GM12878 (cell line): ENCODE data around the gene GBGT1. TPM values are rescaled to one million over a fixed set of nuclear protein-coding genes. Genes with fewer than 3 reads are reported as not detected.

ENCODE experiments used
- ATAC-seq: fragments of 200-7000 bp; cut with Tn5 transposase; 3 replicates; pipeline ENCODE4 v1.9.1; 2020; ENCODE audit warnings: mild to moderate bottlenecking, moderate library complexity
- BruUV-seq: library from RNA; stranded (reverse); fragments of 400-500 nt; replicated peaks from 2 replicates; lab custom pipeline; 2021; lab: Mats Ljungman, UMichigan
- CTCF ChIA-PET: fragments of 300-600 bp; sonication (Branson Sonifier 250); formaldehyde crosslinking; extraction: SDS; loops from one replicate; lab custom pipeline; 2021; ENCODE audit warnings: inconsistent platforms; lab: Yijun Ruan, JAX
- POLR2A ChIA-PET: fragments of 350-600 bp; formaldehyde crosslinking; extraction: SDS; loops from one replicate; lab custom pipeline; 2021; ENCODE audit warnings: inconsistent platforms; lab: Charles Lee
- RAD21 ChIA-PET: fragments of 300-600 bp; sonication (Branson Sonifier 250); formaldehyde crosslinking; loops from one replicate; lab custom pipeline; 2023; ENCODE audit warnings: antibody characterized with exemption; ENCODE audit not compliant: unreplicated experiment; lab: Charles Lee
- SMC1A ChIA-PET: fragments of 300-600 bp; sonication (Branson Sonifier 250); formaldehyde crosslinking; loops from one replicate; lab custom pipeline; 2023; ENCODE audit not compliant: unreplicated experiment, uncharacterized antibody; lab: Charles Lee
- DNase-seq: peaks from one replicate; pipeline ENCODE4 v3.0.0-alpha.2; 2011; ENCODE audit warnings: low read depth, low spot score
- FAIRE-seq: peaks from 3 replicates; lab custom pipeline; 2011; peaks lifted over from hg19 to GRCh38; lab: Jason Lieb, UNC
- H2AFZ ChIP-seq: 2 replicates; pipeline ENCODE4 v1.6.0; 2011; ENCODE audit warnings: low read depth, low read length, control low read depth; ENCODE audit not compliant: control insufficient read depth
- H3K27ac ChIP-seq: 2 replicates; pipeline ENCODE4 v1.5.1; 2011; ENCODE audit warnings: control low read depth; ENCODE audit not compliant: control insufficient read depth, insufficient read depth
- H3K27me3 ChIP-seq, 2 experiments: replicated peaks in 1 of 2; 2 replicates each; pipeline versions ENCODE4 v1.6.0 to v1.6.1; 2011; ENCODE audit warnings: low read length in 1 of 2; ENCODE audit not compliant: control insufficient read depth in 2 of 2, insufficient read depth in 2 of 2
- H3K36me3 ChIP-seq, 2 experiments: 2 replicates each; pipeline ENCODE4 v1.5.1; 2011; ENCODE audit warnings: low read length in 1 of 2; ENCODE audit not compliant: control insufficient read depth in 2 of 2, insufficient read depth in 2 of 2
- H3K4me1 ChIP-seq: 2 replicates; pipeline ENCODE4 v1.6.1; 2011; ENCODE audit warnings: mild to moderate bottlenecking, low read length, moderate library complexity, mixed read lengths; ENCODE audit not compliant: control insufficient read depth, insufficient read depth
- H3K4me2 ChIP-seq: 2 replicates; pipeline ENCODE4 v1.6.0; 2011; ENCODE audit warnings: control low read depth; ENCODE audit not compliant: control insufficient read depth, insufficient read depth
- H3K4me3 ChIP-seq: fragments of 200-600 bp; sonication (generic); 2 replicates; pipeline ENCODE4 v1.5.1; 2016
- H3K79me2 ChIP-seq: 2 replicates; pipeline ENCODE4 v1.6.0; 2011; ENCODE audit warnings: low read length; ENCODE audit not compliant: control insufficient read depth, insufficient read depth
- H3K9ac ChIP-seq: 2 replicates; pipeline ENCODE4 v1.8.0; 2011; ENCODE audit warnings: low read length, control low read depth, mixed read lengths; ENCODE audit not compliant: control insufficient read depth, insufficient read depth
- H3K9me3 ChIP-seq: replicated peaks from 3 replicates; pipeline ENCODE4 v1.5.1; 2011; ENCODE audit warnings: mild to moderate bottlenecking, low read length; ENCODE audit not compliant: control insufficient read depth, insufficient read depth
- H4K20me1 ChIP-seq: 2 replicates; pipeline ENCODE4 v1.6.0; 2011; ENCODE audit not compliant: control insufficient read depth, insufficient read depth
- GABPA ChIP-seq: IDR thresholded peaks from 2 replicates; pipeline ENCODE4 v1.6.1; 2014; ENCODE audit warnings: antibody characterized with exemption, low read depth, mild to moderate bottlenecking, inconsistent platforms
- PRDM15 ChIP-seq: fragments of 450-650 bp; formaldehyde crosslinking; IDR thresholded peaks from 2 replicates; pipeline ENCODE4 v1.4.0; 2020; ENCODE audit warnings: mild to moderate bottlenecking, moderate library complexity
- SIX5 ChIP-seq: IDR thresholded peaks from 2 replicates; pipeline ENCODE4 v1.6.1; 2011; ENCODE audit warnings: mild to moderate bottlenecking, low read depth, low read length, moderate library complexity; ENCODE audit not compliant: severe bottlenecking
- SMARCA5 ChIP-seq: fragments of 450-650 bp; IDR thresholded peaks from 2 replicates; pipeline ENCODE4 v1.6.1; 2017; ENCODE audit warnings: mild to moderate bottlenecking
- TARDBP ChIP-seq: IDR thresholded peaks from 2 replicates; pipeline ENCODE4 v1.6.1; 2016; ENCODE audit warnings: borderline replicate concordance
- ZNF274 ChIP-seq: IDR thresholded peaks from one replicate; pipeline ENCODE4 v1.8.0; 2011; ENCODE audit not compliant: insufficient read length, insufficient read depth
- ZZZ3 ChIP-seq: IDR thresholded peaks from 2 replicates; pipeline ENCODE4 v1.6.1; 2011; ENCODE audit warnings: low read depth; ENCODE audit not compliant: control insufficient read depth, insufficient read length
- WGBS: methylation state at CpG from one replicate; pipeline ENCODE4 v1.1.6; 2016; ENCODE audit warnings: low lambda C conversion rate; ENCODE audit not compliant: insufficient replicate concordance, insufficient coverage; ENCODE audit errors: missing lambda C conversion rate; 5-methylcytosine and 5-hydroxymethylcytosine counted together
- in situ Hi-C: fragments of 300-500 bp; cut with MboI; formaldehyde crosslinking; loops from 9 replicates; pipeline ENCODE4 v1.14.3; 2018; ENCODE audit warnings: mixed read lengths
- intact Hi-C: fragments of 100-400 bp; cut with micrococcal nuclease; formaldehyde crosslinking; loops from one replicate; pipeline ENCODE4 v1.14.2; 2022; ENCODE audit not compliant: unreplicated experiment
- polyA plus RNA-seq, 11 experiments: library from polyadenylated mRNA; depleted of rRNA in 4 of 11; unstranded in 6 of 11; stranded (reverse) in 5 of 11; fragments of >200 nt; fragmentation: Nextera tagmentation in 4 of 11; fragmentation: Illumina TruSeq in 1 of 11; extraction: Ambion mirVana in 4 of 11; extraction: Trizol in 1 of 11; gene quantifications; 1 replicate in 1 of 11; 2 replicates in 10 of 11; pipeline versions ENCODE4 v1.2.1 to v1.2.3, GENCODE V29; 2011 to 2016; ENCODE audit warnings: inconsistent platforms in 2 of 11, missing spikeins in 2 of 11, low read depth in 1 of 11
- total RNA-seq, 4 experiments: library from RNA; depleted of rRNA in 3 of 4; stranded (reverse); fragments of >200 nt in 3 of 4; fragmentation: Illumina TruSeq in 1 of 4; extraction: Trizol in 1 of 4; gene quantifications; 2 replicates each; pipeline versions ENCODE4 v1.2.1 to v1.2.3, GENCODE V29; 2013 to 2021
- TF ChIP-seq, protein P1 (sequence below): IDR thresholded peaks from 2 replicates; pipeline ENCODE4 v1.6.1; 2012; ENCODE audit warnings: low read depth, low read length, improper control_type of control experiment
- TF ChIP-seq, protein P2 (sequence below): IDR thresholded peaks from 2 replicates; pipeline ENCODE4 v1.6.1; 2011; ENCODE audit warnings: mild to moderate bottlenecking, low read depth, low read length, moderate library complexity; ENCODE audit not compliant: insufficient replicate concordance
- TF ChIP-seq, protein P3 (sequence below): fragments of 450-650 bp; IDR thresholded peaks from 2 replicates; pipeline ENCODE4 v1.6.1; 2017; ENCODE audit warnings: low read depth, mild to moderate bottlenecking, moderate library complexity

The GBGT1 gene
- total and polyA plus RNA-seq, 10 of the 15 experiments (the other 5 are each of a cell fraction or from before 2014, with no cell fraction given): 0.08 to 1.9 (median 0.49) TPM

GRCh38 chr9:133165452-133165730 lies 1.7 kb upstream of the GBGT1 start (continued):
- TF ChIP-seq PRDM15 (no peak), ZNF274 (no peak), GABPA (no peak), ZZZ3 (no peak), SIX5 (no peak), TARDBP (no peak)
- TF ChIP-seq, protein P1, sequence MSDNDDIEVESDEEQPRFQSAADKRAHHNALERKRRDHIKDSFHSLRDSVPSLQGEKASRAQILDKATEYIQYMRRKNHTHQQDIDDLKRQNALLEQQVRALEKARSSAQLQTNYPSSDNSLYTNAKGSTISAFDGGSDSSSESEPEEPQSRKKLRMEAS: no peak
- TF ChIP-seq, protein P2, sequence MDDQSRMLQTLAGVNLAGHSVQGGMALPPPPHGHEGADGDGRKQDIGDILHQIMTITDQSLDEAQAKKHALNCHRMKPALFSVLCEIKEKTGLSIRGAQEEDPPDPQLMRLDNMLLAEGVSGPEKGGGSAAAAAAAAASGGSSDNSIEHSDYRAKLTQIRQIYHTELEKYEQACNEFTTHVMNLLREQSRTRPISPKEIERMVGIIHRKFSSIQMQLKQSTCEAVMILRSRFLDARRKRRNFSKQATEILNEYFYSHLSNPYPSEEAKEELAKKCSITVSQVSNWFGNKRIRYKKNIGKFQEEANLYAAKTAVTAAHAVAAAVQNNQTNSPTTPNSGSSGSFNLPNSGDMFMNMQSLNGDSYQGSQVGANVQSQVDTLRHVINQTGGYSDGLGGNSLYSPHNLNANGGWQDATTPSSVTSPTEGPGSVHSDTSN: no peak

- Histone ChIP-seq H3K79me2 (no peaks in the 10 kb centered on the region), H3K4me2 (peak overlapping the region; percentile 83), H3K4me1 (peaks cover 3% of the 10 kb centered on the region), H3K4me3 (peak overlapping the region; percentile 75; the same call in 1 of the 2 replicates), H3K36me3 (no peaks in the 10 kb centered on the region), H3K27ac (no peak overlapping the region), H3K27me3 (no peaks in the 10 kb centered on the region), H2AFZ (peak overlapping the region; percentile 66), H4K20me1 (no peaks in the 10 kb centered on the region), H3K9me3 (no peaks in the 10 kb centered on the region), H3K9ac (peak overlapping the region; percentile 62; the same call in 1 of the 2 replicates)
- BruUV-seq: no TSS peak
- 50% methylated on average over 12 of the region's 13 CpGs for WGBS
- RAD21 ChIA-PET: no interaction called here
- TF ChIP-seq, protein P3, sequence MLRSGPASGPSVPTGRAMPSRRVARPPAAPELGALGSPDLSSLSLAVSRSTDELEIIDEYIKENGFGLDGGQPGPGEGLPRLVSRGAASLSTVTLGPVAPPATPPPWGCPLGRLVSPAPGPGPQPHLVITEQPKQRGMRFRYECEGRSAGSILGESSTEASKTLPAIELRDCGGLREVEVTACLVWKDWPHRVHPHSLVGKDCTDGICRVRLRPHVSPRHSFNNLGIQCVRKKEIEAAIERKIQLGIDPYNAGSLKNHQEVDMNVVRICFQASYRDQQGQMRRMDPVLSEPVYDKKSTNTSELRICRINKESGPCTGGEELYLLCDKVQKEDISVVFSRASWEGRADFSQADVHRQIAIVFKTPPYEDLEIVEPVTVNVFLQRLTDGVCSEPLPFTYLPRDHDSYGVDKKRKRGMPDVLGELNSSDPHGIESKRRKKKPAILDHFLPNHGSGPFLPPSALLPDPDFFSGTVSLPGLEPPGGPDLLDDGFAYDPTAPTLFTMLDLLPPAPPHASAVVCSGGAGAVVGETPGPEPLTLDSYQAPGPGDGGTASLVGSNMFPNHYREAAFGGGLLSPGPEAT: no peak
- peak; percentile 8; the same call in 1 of the 2 replicates for TF ChIP-seq SMARCA5
- intact Hi-C loops: no loop called here
- POLR2A ChIA-PET: no interaction called here
- SMC1A ChIA-PET: no interaction called here
- ATAC-seq (no peak), DNase-seq (no peak), FAIRE-seq (no peak)
- in situ Hi-C loops: no loop called here
- CTCF ChIA-PET: no interaction called here
Measured at GRCh38 chr9:133164191-133164590, 477 bp upstream of the GBGT1 start.
